A673 (cell line): ENCODE results near the gene IFNL2. TPM values are rescaled to one million over a fixed set of nuclear protein-coding genes. Genes with fewer than 3 reads are reported as not detected.

Source experiments
- BruUV-seq: library from RNA; stranded (reverse); fragments of 400-500 nt; replicated peaks from 2 replicates; lab custom pipeline; 2021; lab: Mats Ljungman, UMichigan
- CTCF ChIA-PET: fragments of 300-600 bp; sonication (Branson Sonifier 250); formaldehyde crosslinking; loops from one replicate; lab custom pipeline; 2022; ENCODE audit warnings: antibody characterized with exemption; lab: Charles Lee
- POLR2A ChIA-PET: fragments of 300-600 bp; sonication (Branson Sonifier 250); formaldehyde crosslinking; loops from one replicate; lab custom pipeline; 2022; ENCODE audit warnings: antibody characterized with exemption; ENCODE audit not compliant: low non-redundant PET; lab: Charles Lee
- DNase-seq: peaks from one replicate; pipeline ENCODE4 v3.0.0-alpha.2; 2015; ENCODE audit warnings: low spot score
- H3K27ac ChIP-seq: fragments of 200-600 bp; sonication (generic); 2 replicates; pipeline ENCODE4 v1.5.1; 2016; ENCODE audit warnings: mixed run types, low read depth, mild to moderate bottlenecking, mixed read lengths, antibody characterized with exemption, low read length; ENCODE audit not compliant: poor library complexity, severe bottlenecking
- H3K27me3 ChIP-seq: fragments of 200-600 bp; sonication (generic); replicated peaks from 2 replicates; pipeline ENCODE4 v1.6.1; 2017; ENCODE audit warnings: mixed run types, low read depth, mild to moderate bottlenecking, mixed read lengths, antibody characterized with exemption, low read length; ENCODE audit not compliant: insufficient read depth, poor library complexity
- H3K36me3 ChIP-seq: fragments of 200-600 bp; sonication (generic); 2 replicates; pipeline ENCODE4 v1.6.1; 2016; ENCODE audit warnings: mixed run types, mild to moderate bottlenecking, mixed read lengths, antibody characterized with exemption, low read length; ENCODE audit not compliant: insufficient read depth, poor library complexity, severe bottlenecking
- H3K4me1 ChIP-seq: fragments of 200-600 bp; sonication (generic); 2 replicates; pipeline ENCODE4 v1.6.1; 2017; ENCODE audit warnings: mixed run types, mild to moderate bottlenecking, mixed read lengths, antibody characterized with exemption, low read length; ENCODE audit not compliant: insufficient read depth, poor library complexity, severe bottlenecking
- H3K4me3 ChIP-seq: fragments of 200-600 bp; sonication (generic); 2 replicates; pipeline ENCODE4 v1.5.1; 2016; ENCODE audit warnings: low read depth, mixed run types, mild to moderate bottlenecking, mixed read lengths, low read length; ENCODE audit not compliant: poor library complexity, severe bottlenecking
- H3K9me3 ChIP-seq: fragments of 200-600 bp; sonication (generic); 2 replicates; pipeline ENCODE4 v1.6.1; 2016; ENCODE audit warnings: mixed run types, low read depth, mild to moderate bottlenecking, mixed read lengths, antibody characterized with exemption, low read length; ENCODE audit not compliant: poor library complexity, severe bottlenecking
- EZH2 ChIP-seq: fragments of 200-600 bp; sonication (generic); IDR thresholded peaks from 2 replicates; pipeline ENCODE4 v1.6.1; 2017; ENCODE audit warnings: borderline replicate concordance, low read depth, mild to moderate bottlenecking, mixed read lengths, antibody characterized with exemption, low read length; ENCODE audit not compliant: poor library complexity, severe bottlenecking
- intact Hi-C: fragments of 100-400 bp; cut with micrococcal nuclease; formaldehyde crosslinking; loops from one replicate; pipeline ENCODE4 v1.10.0; 2022; ENCODE audit not compliant: unreplicated experiment
- total RNA-seq: library from RNA; stranded (reverse); gene quantifications from 2 replicates; pipeline ENCODE4 v1.2.3, GENCODE V29; 2021
- TF ChIP-seq, protein P1 (sequence below): fragments of 300-800, 200-600 bp; sonication (generic); conservative IDR thresholded peaks from 2 replicates; pipeline ENCODE4 v1.5.1; 2017; ENCODE audit warnings: low read depth, mild to moderate bottlenecking, antibody characterized with exemption, low read length, moderate library complexity, mixed read lengths

The IFNL2 gene
- total RNA-seq, 1 experiment from 2014 or later: not detected

DNA sequence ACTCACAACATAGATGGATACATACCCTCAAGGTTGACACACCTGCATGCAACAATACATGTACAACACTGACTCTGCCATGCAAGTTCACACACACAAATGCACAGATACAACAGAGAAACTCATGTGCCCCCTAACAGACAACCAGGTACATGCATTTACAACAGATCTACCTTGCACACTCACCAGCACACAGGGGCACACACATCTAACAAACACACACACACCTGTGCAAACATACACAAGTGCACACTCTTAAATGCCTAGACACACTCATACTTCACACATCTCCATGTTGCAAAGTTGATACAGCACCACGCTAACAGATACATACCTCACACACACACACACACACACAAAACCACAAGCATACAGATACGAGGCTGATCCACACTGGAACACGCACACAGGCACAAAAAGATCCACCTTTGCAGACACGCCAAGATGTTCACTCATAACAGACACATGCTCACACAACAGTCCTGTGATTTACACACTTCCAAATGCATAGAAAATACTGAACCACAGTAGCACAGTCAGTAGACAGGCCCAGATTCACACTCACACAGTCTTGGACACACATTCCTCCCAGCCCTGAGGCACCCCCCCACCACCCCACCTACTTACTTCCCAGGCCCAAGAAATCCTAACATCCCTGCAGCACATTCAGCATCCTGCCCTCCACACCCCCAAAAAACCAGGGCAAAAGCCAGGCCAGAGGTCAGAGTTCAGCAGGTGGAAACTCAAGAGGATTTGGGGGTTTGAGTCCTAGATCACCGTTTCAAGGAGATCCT, 51.1 kb downstream of the IFNL2 start:
- intact Hi-C loops: no loop called here
- ChIA-PET CTCF (no interaction called here), POLR2A (no interaction called here)
- Histone ChIP-seq H3K27me3 (no peaks in the 10 kb centered on the region), H3K4me1 (peaks cover 9% of the 10 kb centered on the region), H3K27ac (no peak overlapping the region), H3K4me3 (peak overlapping the region; percentile 78), H3K36me3 (no peaks in the 10 kb centered on the region), H3K9me3 (no peaks in the 10 kb centered on the region)
- BruUV-seq: no TSS peak
- no peak for TF ChIP-seq EZH2
- TF ChIP-seq, protein P1, sequence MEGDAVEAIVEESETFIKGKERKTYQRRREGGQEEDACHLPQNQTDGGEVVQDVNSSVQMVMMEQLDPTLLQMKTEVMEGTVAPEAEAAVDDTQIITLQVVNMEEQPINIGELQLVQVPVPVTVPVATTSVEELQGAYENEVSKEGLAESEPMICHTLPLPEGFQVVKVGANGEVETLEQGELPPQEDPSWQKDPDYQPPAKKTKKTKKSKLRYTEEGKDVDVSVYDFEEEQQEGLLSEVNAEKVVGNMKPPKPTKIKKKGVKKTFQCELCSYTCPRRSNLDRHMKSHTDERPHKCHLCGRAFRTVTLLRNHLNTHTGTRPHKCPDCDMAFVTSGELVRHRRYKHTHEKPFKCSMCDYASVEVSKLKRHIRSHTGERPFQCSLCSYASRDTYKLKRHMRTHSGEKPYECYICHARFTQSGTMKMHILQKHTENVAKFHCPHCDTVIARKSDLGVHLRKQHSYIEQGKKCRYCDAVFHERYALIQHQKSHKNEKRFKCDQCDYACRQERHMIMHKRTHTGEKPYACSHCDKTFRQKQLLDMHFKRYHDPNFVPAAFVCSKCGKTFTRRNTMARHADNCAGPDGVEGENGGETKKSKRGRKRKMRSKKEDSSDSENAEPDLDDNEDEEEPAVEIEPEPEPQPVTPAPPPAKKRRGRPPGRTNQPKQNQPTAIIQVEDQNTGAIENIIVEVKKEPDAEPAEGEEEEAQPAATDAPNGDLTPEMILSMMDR: no peak
- no peak for DNase-seq

Other genes starting within 250 kb of the IFNL2 start
- 0.33 and 0.45 TPM in 2 replicates for gene FBXO27, start 235.8 kb upstream of the IFNL2 start, total RNA-seq
- gene ACP7, start 184.0 kb upstream of the IFNL2 start, total RNA-seq: not detected in 2 replicates
- gene PAK4, start 142.6 kb upstream of the IFNL2 start, total RNA-seq: 55.2 and 59.0 TPM in 2 replicates
- gene NCCRP1, start 71.4 kb upstream of the IFNL2 start, total RNA-seq: not detected in 2 replicates
- gene SYCN, start 64.1 kb upstream of the IFNL2 start, total RNA-seq: not detected in 2 replicates
- not detected in 2 replicates for gene IFNL3, start 23.4 kb upstream of the IFNL2 start, total RNA-seq
- gene IFNL4, start 19.5 kb upstream of the IFNL2 start, total RNA-seq: not detected in 2 replicates
- gene IFNL1, start 28.0 kb downstream of the IFNL2 start, total RNA-seq: not detected in 2 replicates
- gene LRFN1, start 52.5 kb downstream of the IFNL2 start, total RNA-seq: 3.7 and 5.0 TPM in 2 replicates
- gene GMFG, start 67.6 kb downstream of the IFNL2 start, total RNA-seq: 0.55 TPM in 1 of 2 replicates, not detected in the other
- gene SAMD4B, start 74.0 kb downstream of the IFNL2 start, total RNA-seq: 157 and 168 TPM in 2 replicates
- 70.2 and 73.3 TPM in 2 replicates for gene PAF1, start 122.7 kb downstream of the IFNL2 start, total RNA-seq
- gene MED29, start 123.0 kb downstream of the IFNL2 start, total RNA-seq: 37.1 and 41.9 TPM in 2 replicates
- 7.1 and 8.1 TPM in 2 replicates for gene ZFP36, start 138.5 kb downstream of the IFNL2 start, total RNA-seq
- gene PLEKHG2, start 144.3 kb downstream of the IFNL2 start, total RNA-seq: 99.1 and 99.4 TPM in 2 replicates
- 1,898 and 1,963 TPM in 2 replicates for gene RPS16, start 167.6 kb downstream of the IFNL2 start, total RNA-seq
- gene SUPT5H, start 177.2 kb downstream of the IFNL2 start, total RNA-seq: 160 and 169 TPM in 2 replicates
- gene TIMM50, start 212.4 kb downstream of the IFNL2 start, total RNA-seq: 165 and 174 TPM in 2 replicates
- gene DLL3, start 230.6 kb downstream of the IFNL2 start, total RNA-seq: 0.69 and 0.96 TPM in 2 replicates
- not detected in 2 replicates for gene SELENOV, start 246.7 kb downstream of the IFNL2 start, total RNA-seq